GM23338 (cell line): ENCODE data around the gene DCST1. TPM values are rescaled to one million over a fixed set of nuclear protein-coding genes. Genes with fewer than 3 reads are reported as not detected.
A peak's percentile ranks its signal among the peaks of the same experiment; 100 is the strongest.

Experiments used
- ATAC-seq: fragments of 200-7000 bp; cut with Tn5 transposase; 3 replicates; pipeline ENCODE4 v1.9.1; 2020
- DNase-seq: peaks from one replicate; pipeline ENCODE4 v3.0.0-alpha.2; 2015; ENCODE audit warnings: low spot score
- H2AFZ ChIP-seq: fragments of 200-600 bp; sonication (generic); 2 replicates; pipeline ENCODE4 v1.8.0; 2016; ENCODE audit warnings: antibody characterized with exemption, mild to moderate bottlenecking, moderate library complexity
- H3F3A ChIP-seq: fragments of 200-600 bp; sonication (generic); replicated peaks from 2 replicates; pipeline ENCODE4 v1.8.0; 2017; ENCODE audit warnings: antibody characterized with exemption, mixed run types, low read depth
- H3K27ac ChIP-seq: fragments of 200-600 bp; sonication (generic); 2 replicates; pipeline ENCODE4 v1.6.1; 2016; ENCODE audit warnings: low read depth
- H3K27me3 ChIP-seq: fragments of 200-600 bp; sonication (generic); 2 replicates; pipeline ENCODE4 v1.8.0; 2016; ENCODE audit warnings: mild to moderate bottlenecking, mixed run types, moderate library complexity; ENCODE audit not compliant: insufficient read depth
- H3K36me3 ChIP-seq: fragments of 200-600 bp; sonication (generic); 2 replicates; pipeline ENCODE4 v1.8.0; 2016; ENCODE audit warnings: mild to moderate bottlenecking; ENCODE audit not compliant: insufficient read depth
- H3K4me1 ChIP-seq: fragments of 200-600 bp; sonication (generic); 2 replicates; pipeline ENCODE4 v1.8.0; 2016; ENCODE audit warnings: mild to moderate bottlenecking, moderate library complexity; ENCODE audit not compliant: insufficient read depth
- H3K4me2 ChIP-seq: fragments of 200-600 bp; sonication (generic); 2 replicates; pipeline ENCODE4 v1.7.1; 2017; ENCODE audit warnings: mixed run types
- H3K4me3 ChIP-seq: fragments of 200-600 bp; sonication (generic); 2 replicates; pipeline ENCODE4 v1.6.1; 2016; ENCODE audit warnings: mixed run types
- H3K79me2 ChIP-seq: fragments of 200-600 bp; sonication (generic); replicated peaks from 2 replicates; pipeline ENCODE4 v1.8.0; 2017; ENCODE audit warnings: mild to moderate bottlenecking; ENCODE audit not compliant: insufficient read depth
- H3K9me2 ChIP-seq: fragments of 200-600 bp; sonication (generic); 2 replicates; pipeline ENCODE4 v1.8.0; 2017; ENCODE audit not compliant: insufficient read depth
- H4K20me1 ChIP-seq: fragments of 200-600 bp; sonication (generic); replicated peaks from 2 replicates; pipeline ENCODE4 v1.8.0; 2017; ENCODE audit warnings: mild to moderate bottlenecking; ENCODE audit not compliant: insufficient read depth
- H3K27ac Mint-ChIP-seq: 2 replicates; pipeline ENCODE4 v1.8.0; 2020; ENCODE audit warnings: inconsistent platforms, mild to moderate bottlenecking, moderate library complexity, mixed read lengths
- H3K27me3 Mint-ChIP-seq: 3 replicates; pipeline ENCODE4 v1.8.0; 2022; ENCODE audit warnings: low read depth, mild to moderate bottlenecking, moderate library complexity, mixed read lengths, inconsistent platforms; ENCODE audit not compliant: insufficient read depth, poor library complexity
- H3K36me3 Mint-ChIP-seq: 3 replicates; pipeline ENCODE4 v1.8.0; 2021; ENCODE audit warnings: low read depth, mild to moderate bottlenecking, inconsistent platforms, moderate library complexity, mixed read lengths
- H3K4me1 Mint-ChIP-seq: 3 replicates; pipeline ENCODE4 v1.8.0; 2020; ENCODE audit warnings: mild to moderate bottlenecking, inconsistent platforms, mixed read lengths
- H3K4me3 Mint-ChIP-seq: 3 replicates; pipeline ENCODE4 v1.8.0; 2021; ENCODE audit warnings: moderate library complexity, mild to moderate bottlenecking, inconsistent platforms, mixed read lengths
- H3K9me3 Mint-ChIP-seq: 3 replicates; pipeline ENCODE4 v1.8.0; 2020; ENCODE audit warnings: moderate library complexity, mild to moderate bottlenecking, inconsistent platforms, mixed read lengths
- CREB1 ChIP-seq: fragments of 250-450 bp; sonication (Bioruptor Pico); IDR thresholded peaks from 2 replicates; pipeline ENCODE4 v1.5.0; 2020; ENCODE audit warnings: low read depth, mild to moderate bottlenecking, moderate library complexity
- CTCF ChIP-seq, 2 experiments: fragments of 200-600 bp in 1 of 2; sonication (generic) in 1 of 2; conservative IDR thresholded peaks; 2 replicates each; pipeline versions ENCODE4 v1.5.1 to v1.6.1; 2016 to 2017; ENCODE audit warnings: antibody characterized with exemption in 2 of 2, low read depth in 2 of 2, mild to moderate bottlenecking in 2 of 2, moderate library complexity in 1 of 2
- EZH2 ChIP-seq: fragments of 200-600 bp; sonication (generic); IDR thresholded peaks from one replicate; pipeline ENCODE4 v1.8.0; 2017; ENCODE audit warnings: antibody characterized with exemption, mild to moderate bottlenecking, low read depth; ENCODE audit not compliant: unreplicated experiment
- EZH2phosphoT487 ChIP-seq: fragments of 200-600 bp; sonication (generic); IDR thresholded peaks from one replicate; pipeline ENCODE4 v1.8.1; 2018; ENCODE audit warnings: antibody characterized with exemption; ENCODE audit not compliant: unreplicated experiment
- JUNB ChIP-seq: IDR thresholded peaks from one replicate; pipeline ENCODE4 v1.6.1; 2016; ENCODE audit warnings: antibody characterized with exemption; ENCODE audit not compliant: unreplicated experiment
- NANOG ChIP-seq: IDR thresholded peaks from 2 replicates; pipeline ENCODE4 v1.6.1; 2016; ENCODE audit warnings: antibody characterized with exemption, borderline replicate concordance
- POLR2AphosphoS5 ChIP-seq: IDR thresholded peaks from 2 replicates; pipeline ENCODE4 v1.6.1; 2016; ENCODE audit warnings: antibody characterized with exemption, low read depth
- REST ChIP-seq: IDR thresholded peaks from one replicate; pipeline ENCODE4 v1.6.1; 2018; ENCODE audit warnings: antibody characterized with exemption; ENCODE audit not compliant: unreplicated experiment
- ZNF331 ChIP-seq: fragments of 250-450 bp; sonication (Bioruptor Pico); IDR thresholded peaks from 2 replicates; pipeline ENCODE4 v1.5.0; 2020; ENCODE audit warnings: low read depth, mild to moderate bottlenecking, moderate library complexity
- polyA plus RNA-seq: library from polyadenylated mRNA; unstranded; fragments of >200 nt; fragmentation: Nextera tagmentation; extraction: Ambion mirVana; gene quantifications from 2 replicates; pipeline ENCODE4 v1.2.1, GENCODE V29; 2016
- total RNA-seq: library from RNA; depleted of rRNA; stranded (reverse); fragments of >200 nt; shearing (Covaris generic); gene quantifications from 2 replicates; pipeline ENCODE4 v1.2.3, GENCODE V29; 2014

The DCST1 gene
- total and polyA plus RNA-seq, 2 experiments from 2014 or later = not detected

- no peak for TF ChIP-seq CTCF (conservative IDR thresholded peaks at IDR 0.05; ENCODE audit: low read depth in 2 of 2)
Observed at GRCh38 chr1:154987326-154987725, 46.3 kb upstream of the DCST1 start (continued).

GRCh38 chr1:154988058-154988954 is 45.3 kb upstream of the DCST1 start:
- peak overlapping the region; percentile 35; the same call in 1 of the 2 replicates for H3K27ac Mint-ChIP-seq
- no peak for DNase-seq
- Histone ChIP-seq H3K27me3 (no peaks in the 10 kb centered on the region), H3K27ac (no peak overlapping the region), H3K4me3 (no peak overlapping the region), H3K36me3 (peaks cover 9% of the 10 kb centered on the region; the same call in 1 of the 2 replicates), H2AFZ (no peak overlapping the region), H3K4me2 (no peak overlapping the region), H3K79me2 (peaks cover 51% of the 10 kb centered on the region), H4K20me1 (peaks cover 19% of the 10 kb centered on the region; the same call in 1 of the 2 replicates), H3K4me1 (peaks cover 9% of the 10 kb centered on the region), H3K9me2 (no peaks in the 10 kb centered on the region), H3F3A (peaks cover 12% of the 10 kb centered on the region; the same call in 1 of the 2 replicates)
- H3K4me3 Mint-ChIP-seq = no peak overlapping the region
- peaks cover 65% of the 10 kb centered on the region for H3K36me3 Mint-ChIP-seq
- peaks cover 17% of the 10 kb centered on the region for H3K4me1 Mint-ChIP-seq
- no peaks in the 10 kb centered on the region; the same call in 2 of the 3 replicates for H3K9me3 Mint-ChIP-seq
- no peak for TF ChIP-seq EZH2
- no peak for TF ChIP-seq CTCF (conservative IDR thresholded peaks at IDR 0.05; ENCODE audit: low read depth in 2 of 2)
- H3K27me3 Mint-ChIP-seq = peaks cover 13% of the 10 kb centered on the region
- ATAC-seq = no peak

- peaks cover 5% of the 10 kb centered on the region for H3K4me1 ChIP-seq
- no peak for ATAC-seq
- H3K4me3 ChIP-seq = no peak overlapping the region
- no peak overlapping the region for H2AFZ ChIP-seq
- TF ChIP-seq POLR2AphosphoS5 = no peak
- no peak for TF ChIP-seq CTCF (conservative IDR thresholded peaks at IDR 0.05; ENCODE audit: low read depth in 2 of 2)
- no peak for TF ChIP-seq EZH2phosphoT487
- TF ChIP-seq JUNB = no peak
- TF ChIP-seq REST = no peak
- TF ChIP-seq NANOG = no peak
- TF ChIP-seq CREB1 = no peak
- no peak for TF ChIP-seq ZNF331 (CRISPR knock-in tag)
- H3K36me3 ChIP-seq = peaks cover 9% of the 10 kb centered on the region; the same call in 1 of the 2 replicates
- no peak overlapping the region for H3K4me2 ChIP-seq
- peaks cover 41% of the 10 kb centered on the region for H3K79me2 ChIP-seq
- Mint-ChIP-seq H3K4me1 (peaks cover 21% of the 10 kb centered on the region), H3K9me3 (no peaks in the 10 kb centered on the region; the same call in 2 of the 3 replicates), H3K27ac (no peak overlapping the region; the same call in 1 of the 2 replicates), H3K36me3 (peaks cover 60% of the 10 kb centered on the region), H3K27me3 (peaks cover 14% of the 10 kb centered on the region), H3K4me3 (peak overlapping the region; percentile 7; the same call in 1 of the 3 replicates)
- no peak for DNase-seq
- peaks cover 19% of the 10 kb centered on the region; the same call in 1 of the 2 replicates for H4K20me1 ChIP-seq
- H3F3A ChIP-seq = peaks cover 17% of the 10 kb centered on the region; the same call in 1 of the 2 replicates
- H3K27me3 ChIP-seq = no peaks in the 10 kb centered on the region
- no peak overlapping the region for H3K27ac ChIP-seq
- H3K9me2 ChIP-seq = no peaks in the 10 kb centered on the region
Observed at GRCh38 chr1:154989195-154989860, 44.3 kb upstream of the DCST1 start.
